CD1c-positive myeloid dendritic cell (primary cell): ENCODE data around the gene RSPO1.

Experiments used
- DNase-seq: peaks from one replicate; pipeline ENCODE4 v3.0.0-alpha.2; 2016; ENCODE audit errors: extremely low spot score

The RSPO1 gene

DNA sequence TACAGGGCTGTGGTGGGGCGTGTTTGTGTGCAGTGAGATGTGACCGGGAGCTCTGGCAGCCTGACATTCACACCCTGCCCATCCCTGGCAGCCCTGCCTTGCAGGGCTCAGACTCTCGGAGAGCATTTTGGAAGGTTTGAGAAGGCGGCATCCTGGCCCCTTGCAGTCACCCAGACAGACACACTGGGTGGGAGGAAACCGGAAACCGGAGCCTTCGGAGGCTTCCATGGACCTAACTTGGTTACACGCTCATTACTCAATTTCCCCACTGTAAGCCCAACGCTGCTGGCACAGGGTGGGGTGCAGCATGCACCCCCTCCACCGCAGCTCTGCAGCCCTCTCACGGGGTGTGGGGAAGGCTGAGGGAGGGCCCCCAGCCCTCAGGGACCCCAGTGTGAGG, 22.2 kb upstream of the RSPO1 start:
- no peak for DNase-seq

DNA sequence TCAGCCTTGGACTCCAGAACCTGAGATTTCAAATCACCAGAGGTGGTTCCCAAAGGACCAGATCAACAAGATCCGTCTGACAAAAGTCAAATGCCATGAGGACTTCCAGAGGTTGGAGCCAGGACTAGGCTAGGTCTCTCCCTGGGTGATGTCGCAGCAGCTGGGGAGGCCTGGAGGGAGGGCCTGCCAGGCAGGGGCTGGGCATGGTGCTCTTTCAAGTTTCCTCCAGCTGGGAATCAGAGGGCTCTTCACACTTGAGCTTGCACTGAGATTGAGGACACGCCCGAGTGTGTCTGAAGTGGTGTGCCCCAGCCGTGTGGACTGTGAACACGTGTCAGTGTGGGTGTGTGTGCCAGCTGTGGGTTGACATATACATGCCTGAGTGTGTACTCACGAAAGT, 21.3 kb upstream of the RSPO1 start:
- DNase-seq = no peak

DNA sequence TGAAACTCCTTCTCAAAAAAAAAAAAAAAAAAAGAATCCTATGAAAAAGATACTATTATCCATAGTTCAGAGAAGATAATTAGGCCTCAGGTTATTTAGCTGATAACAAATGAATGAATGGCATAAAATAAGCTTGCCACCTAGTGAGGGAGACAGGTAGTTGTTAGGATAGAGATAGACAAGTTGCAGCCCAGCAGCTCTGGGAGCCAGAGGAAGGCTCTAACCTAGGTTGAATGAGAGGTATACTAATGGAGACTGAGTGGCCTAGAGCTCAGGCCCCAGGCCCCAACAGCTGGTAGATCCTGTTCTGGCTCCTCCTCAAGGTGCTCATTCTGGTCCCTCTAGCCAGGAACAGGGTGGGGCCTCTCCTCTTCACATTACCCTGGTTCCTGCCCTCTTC, 20.6 kb upstream of the RSPO1 start:
- no peak for DNase-seq

DNA sequence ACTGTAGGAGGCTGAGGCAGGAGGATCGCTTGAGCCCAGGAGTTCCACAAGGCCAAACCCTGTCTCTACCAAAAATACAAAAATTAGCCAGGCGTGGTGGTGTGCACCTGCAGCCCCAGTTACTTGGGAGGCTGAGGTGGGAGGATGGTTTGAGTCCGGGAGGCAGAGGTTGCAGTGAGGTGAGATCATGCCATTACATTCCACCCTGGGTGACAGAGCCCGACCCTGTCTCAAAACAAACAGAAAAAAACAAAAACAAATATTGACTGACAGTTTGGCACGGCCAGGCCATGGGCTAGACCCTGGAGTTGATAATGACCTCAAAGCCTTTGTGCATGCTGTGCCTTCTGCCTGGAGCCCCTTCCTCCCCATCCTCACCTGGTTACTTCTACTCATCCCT, 19.2 kb upstream of the RSPO1 start:
- DNase-seq = no peak

DNA sequence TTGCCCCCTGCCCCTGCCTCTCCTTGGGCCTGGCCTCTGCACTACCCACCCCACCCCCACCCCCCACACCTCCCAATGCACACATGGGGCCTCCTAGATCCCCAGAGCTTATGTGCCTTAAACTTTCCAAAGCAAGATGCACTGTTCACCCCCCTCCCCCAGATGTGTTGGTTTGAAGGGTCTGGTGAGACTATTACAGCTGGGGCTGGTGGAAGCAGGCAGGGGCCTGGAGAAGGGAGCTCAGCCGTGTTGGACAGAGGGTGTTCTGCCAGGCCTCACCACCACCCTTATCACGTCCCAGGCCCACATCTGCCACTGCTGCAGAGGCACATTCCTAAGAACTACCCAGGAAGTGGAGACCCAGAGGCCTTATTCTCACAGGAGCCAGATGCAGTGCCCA, 18.3 kb upstream of the RSPO1 start:
- DNase-seq = no peak

DNA sequence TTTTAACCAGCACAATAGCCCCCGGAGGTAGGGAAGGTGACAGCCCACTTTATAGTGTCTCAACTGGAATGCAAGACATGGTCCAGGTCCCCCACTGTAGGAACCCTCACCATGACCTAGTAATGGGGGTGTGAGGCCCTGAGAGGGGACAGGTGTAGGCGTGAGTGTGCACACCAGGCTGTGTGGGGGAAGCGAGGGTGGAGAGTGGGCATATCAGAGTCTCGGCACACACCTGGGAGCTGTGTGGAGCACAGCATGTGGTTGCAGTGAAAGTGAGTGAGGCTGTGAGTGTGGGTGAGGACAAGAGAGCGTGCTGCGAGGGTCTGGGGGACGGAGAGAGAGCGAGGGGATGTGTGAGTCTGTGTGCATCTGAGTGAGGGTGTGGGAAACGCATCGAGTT, 17.1 kb upstream of the RSPO1 start:
- no peak for DNase-seq

DNA sequence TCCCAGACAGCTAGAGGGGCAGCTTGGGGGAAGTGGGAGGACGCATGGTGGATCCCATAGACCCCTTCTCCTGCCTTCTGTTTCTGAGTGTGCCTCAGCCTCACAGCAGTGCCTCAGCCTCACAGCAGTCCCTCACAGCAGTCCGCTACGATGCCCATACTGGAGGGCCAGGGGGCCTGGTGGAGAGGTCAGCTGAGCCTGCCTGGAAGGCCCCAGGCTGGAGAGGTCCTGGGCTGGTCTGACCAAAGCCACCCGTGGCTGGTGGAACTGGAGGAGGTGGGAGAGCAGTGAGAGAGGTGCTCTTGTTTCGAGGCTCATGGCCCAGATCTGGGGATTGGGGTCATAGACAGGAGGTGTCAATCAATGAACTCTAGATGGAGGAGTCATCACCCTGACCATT, 16.0 kb upstream of the RSPO1 start:
- DNase-seq = no peak

DNA sequence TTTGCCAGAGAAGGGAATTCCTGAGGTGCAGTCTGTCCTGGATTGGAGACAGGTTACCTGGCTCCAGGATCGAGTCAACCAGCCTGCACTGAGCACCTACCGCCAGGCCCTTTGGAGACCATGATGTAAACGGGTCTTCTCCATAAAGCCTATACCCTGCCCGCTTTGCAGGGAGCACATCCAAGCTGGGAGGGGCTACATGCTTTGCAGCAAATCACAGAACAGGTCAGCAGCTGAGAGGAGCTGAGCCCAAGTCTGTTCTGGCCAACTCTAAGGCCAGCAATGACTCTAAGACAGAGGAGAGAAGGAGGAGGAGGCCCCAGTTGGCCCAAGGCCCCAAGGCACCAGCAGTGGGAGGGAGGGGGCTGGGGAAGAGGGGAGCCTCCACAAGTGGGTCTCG, 15.5 kb upstream of the RSPO1 start:
- DNase-seq = no peak

DNA sequence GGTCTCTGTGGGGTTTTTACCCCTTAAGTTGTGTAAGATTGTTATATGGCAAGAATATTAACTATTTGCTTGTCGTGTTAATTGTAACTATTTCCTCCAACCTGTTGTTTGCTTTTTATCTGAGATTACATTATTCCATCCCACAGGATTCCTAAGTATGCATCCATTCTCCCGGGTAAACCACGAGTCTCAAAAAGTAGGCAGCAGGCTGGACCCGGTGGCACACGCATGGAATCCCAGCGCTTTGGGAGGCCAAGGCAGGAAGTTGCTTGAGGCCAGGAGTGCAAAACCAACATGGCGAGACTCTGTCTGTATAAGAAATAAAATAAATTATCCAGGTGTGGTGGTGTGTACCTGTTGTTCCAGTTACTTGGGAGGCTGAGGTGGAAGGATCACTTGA, 12.6 kb upstream of the RSPO1 start:
- DNase-seq = no peak

DNA sequence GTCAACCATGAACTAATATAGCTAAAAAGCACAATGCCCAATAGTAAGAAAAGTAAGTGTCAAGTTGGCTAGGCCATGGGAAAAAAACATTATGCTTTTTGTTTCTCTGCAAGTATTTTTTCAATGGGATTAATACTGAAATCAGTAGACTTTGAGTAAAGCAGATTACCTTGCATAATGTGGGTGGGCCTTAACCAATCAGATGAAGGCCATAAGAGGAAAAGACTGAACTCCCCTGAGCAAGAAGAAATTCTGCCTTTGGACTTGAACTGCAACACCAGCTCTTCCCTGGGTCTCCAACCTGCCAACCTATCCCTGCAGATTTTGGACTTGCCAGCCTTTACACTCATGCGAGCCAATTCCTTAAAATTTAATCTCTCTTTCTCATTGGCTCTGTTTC, 6.4 kb upstream of the RSPO1 start:
- no peak for DNase-seq

DNA sequence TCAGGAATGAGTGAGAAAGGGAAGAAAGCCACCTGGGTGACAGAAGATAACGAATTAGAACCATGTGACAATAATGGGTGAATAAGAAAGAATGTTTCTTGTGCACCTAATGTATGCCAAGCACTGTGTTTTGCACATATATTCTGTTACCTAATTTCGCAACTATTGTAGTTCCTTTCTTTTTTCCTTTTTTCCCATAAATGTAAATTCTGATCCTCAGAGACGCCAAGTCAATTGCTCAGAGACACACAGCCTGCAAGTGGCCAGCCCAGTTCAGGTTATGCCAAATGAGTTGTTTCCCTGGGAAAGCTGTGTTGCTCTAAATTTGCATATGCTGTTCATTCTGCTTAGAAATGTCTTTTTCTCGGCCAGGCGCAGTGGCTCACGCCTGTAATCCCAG, 1.7 kb upstream of the RSPO1 start:
- no peak for DNase-seq

DNA sequence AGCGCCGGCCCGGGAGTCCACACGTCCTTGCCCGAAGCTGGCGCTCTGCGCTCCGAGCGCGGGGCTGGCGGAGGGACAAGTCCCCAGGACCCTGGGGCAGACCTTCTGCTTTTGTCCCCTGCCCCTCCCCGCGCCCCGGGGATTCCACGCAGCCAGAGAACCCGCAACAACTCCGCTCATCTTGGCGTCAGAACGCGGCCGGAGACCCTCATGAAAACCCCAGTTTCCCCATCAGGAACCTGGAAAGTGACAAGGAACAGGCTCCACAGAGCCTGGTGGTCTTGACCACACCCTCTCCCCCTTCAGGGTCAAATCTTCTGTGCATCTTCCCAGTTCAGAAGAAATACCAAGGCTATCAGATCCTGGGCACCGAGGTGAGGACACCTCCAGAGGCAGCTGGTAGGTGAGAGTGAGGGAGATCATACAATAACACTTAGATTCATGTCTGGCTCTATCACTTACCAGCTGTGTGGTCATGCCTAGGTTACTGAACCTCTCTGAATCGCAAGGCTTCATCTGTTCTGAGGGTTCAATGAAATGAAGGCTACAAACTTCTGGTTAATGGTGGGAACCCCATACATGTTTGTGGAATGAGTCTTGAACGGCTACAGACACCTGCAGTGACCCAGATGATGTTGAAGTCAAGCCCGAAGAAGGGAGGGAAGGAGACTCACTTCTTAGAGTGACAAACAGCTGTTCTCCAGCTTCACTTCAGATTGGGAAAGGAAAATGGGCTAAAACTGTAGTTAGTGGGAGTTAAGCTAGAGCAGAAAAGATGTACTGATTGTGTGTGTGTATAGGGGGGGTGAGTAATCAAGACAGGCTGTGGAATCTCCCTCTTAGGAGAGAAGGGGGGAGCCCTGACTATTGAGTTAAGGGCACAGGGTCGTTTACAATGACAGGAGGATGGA, 555 bp upstream of the RSPO1 start:
- no peak for DNase-seq

DNA sequence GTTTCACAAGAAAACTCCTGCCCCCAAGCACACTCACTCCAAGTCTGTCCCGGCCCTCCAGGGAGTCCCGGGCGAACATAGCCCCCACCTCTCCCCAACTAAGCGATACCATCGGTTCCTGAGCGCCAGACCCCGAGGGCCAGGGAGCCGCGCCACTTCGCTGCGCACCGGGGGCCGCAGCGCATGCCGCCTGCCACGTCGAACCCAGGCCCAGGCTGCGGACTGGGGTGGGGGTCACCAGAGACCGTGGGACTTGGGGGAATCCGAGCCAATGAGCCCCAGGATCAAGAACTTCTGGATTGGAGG, 801 bp downstream of the RSPO1 start:
- DNase-seq = no peak

DNA sequence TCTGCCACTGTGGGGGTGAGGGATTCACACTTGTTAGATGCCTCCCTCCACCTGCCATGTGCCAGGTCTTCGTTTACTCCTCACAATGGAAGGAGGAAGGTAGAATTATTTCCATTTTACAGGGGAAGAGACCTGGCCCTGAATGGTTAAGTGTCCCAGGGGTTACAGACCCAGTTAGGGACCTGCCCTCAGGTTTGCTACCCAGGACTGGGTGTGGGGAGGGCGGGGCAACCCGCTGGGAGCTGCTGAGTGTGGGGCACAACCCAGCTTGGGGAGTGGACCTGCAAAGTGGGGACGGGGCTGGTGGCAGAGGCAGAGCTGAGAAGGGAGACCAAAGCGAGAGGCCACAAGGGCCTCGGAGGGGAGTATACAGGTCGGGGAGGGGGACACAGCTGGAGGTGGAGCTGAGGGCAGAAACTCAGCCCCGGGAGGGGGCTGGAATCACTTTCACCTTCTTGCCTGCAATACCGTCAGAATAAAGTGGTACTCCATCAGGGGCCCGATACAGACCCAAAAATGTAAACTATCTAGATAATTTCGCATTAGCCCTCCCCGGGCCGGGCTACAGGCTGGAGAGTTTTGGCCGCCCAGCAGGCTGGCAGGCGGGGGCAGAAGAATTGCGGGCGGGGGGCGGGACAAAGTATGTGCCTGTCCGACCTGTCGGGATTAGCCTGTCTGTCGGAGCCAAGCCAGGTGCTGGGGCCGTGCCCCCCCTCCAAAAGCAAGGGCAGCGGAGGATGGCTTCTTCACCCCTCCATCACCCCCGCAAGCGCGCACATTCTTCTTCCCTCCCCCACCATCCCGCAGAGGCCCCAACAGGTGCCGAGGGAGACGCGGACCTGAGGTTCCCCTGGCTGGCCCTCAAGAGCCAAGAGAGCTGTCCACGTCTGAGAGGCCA, 1.4 kb downstream of the RSPO1 start:
- DNase-seq = no peak

DNA sequence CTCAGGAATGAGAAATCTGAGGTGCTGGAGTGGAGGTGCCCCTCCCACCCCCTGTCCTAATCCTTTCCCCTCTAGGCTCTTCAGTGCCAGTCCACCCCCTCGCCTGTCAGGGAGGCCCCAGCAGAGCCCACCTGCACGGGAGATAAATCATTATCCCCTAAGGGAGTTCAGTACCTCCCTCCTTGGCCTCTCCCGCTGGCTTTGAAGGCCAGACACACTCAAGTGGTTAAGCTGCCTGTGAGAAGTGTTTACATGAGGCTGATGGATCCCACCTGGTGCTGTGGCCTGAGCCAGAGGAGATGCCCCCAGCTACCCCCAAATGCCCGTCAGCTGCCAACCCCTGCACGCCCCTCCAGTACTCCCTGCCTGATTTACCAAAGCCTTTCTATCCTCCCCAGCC, 3.7 kb downstream of the RSPO1 start:
- DNase-seq = no peak

DNA sequence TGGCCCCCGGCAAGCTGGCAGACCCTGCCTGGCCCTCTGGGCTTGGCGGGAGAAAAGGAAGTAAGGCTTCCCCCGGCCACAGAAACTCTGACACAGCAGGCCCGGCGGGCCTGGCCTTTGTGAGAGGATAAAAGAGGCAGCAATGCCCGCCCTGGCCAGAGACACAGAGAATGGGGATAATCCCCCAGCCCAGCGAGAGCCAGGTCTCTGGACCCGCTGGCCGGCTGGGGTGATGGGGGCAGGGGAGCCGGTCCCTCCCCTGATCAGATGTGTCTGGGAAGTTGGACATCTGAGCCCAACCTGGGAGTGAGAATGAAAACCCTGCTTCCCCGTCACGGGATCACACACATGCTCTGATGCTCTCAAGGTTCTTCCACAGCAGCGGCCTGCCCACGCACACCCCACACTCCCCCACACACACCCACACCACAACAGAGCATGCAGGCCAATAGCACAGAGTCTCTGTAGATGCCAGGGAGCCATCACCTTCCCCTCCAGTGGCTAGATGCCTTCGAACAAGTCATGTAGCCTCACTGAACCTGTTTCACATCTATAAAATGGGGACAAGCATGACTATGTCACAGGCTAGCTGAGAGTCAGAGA, 4.2 kb downstream of the RSPO1 start:
- DNase-seq = no peak

DNA sequence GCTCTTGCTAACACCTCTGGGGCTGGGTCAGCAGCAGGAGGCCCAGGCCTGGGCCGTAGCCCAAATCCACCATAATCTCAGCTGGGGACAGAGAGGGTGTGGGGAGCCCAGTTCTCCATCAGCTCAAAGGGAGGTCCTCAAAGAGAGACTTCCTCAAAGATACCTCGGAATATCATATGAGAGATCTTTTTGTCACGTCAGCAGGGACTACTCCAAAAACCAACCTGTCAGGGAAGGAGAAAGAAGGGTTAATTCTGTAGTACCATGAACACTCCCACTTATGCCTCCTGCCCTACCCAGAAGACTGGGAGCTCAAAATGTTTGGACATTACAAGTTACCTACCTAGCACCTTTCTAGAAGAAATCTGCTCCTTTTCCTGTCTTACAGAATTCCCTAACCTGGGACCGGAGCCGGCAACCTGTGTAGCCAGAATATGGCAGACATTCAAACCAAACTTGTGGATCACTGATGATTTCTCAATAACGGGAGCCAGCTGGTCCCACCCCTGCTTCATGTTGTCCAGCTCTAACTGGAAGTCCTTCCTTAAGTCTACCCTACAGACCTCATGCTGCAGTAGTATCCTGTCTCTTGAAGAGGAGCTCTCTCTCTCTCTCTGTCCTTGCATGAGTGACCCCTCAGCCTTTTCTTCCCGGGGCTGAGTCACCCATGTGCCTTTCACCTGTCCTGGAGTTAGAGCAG, 4.8 kb downstream of the RSPO1 start:
- no peak for DNase-seq

DNA sequence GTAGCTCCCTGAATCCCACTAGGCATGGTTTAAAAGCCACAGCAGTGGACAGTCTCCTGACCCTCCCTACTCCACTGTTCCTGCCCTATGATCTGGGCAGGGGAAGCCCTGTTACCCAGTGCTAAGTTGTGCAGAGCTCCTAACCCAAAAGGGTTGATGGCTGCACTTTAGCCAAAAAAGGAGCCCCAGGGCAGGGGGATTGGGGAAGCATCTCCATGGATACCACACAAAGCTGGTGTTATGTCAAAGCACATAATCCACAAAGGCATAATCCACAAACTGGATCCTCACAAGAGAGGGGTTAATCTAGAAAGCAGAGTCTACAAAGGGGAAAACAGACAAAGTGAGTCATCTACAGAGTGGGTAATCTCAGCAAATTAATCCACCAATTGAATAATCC, 5.7 kb downstream of the RSPO1 start:
- DNase-seq = no peak

DNA sequence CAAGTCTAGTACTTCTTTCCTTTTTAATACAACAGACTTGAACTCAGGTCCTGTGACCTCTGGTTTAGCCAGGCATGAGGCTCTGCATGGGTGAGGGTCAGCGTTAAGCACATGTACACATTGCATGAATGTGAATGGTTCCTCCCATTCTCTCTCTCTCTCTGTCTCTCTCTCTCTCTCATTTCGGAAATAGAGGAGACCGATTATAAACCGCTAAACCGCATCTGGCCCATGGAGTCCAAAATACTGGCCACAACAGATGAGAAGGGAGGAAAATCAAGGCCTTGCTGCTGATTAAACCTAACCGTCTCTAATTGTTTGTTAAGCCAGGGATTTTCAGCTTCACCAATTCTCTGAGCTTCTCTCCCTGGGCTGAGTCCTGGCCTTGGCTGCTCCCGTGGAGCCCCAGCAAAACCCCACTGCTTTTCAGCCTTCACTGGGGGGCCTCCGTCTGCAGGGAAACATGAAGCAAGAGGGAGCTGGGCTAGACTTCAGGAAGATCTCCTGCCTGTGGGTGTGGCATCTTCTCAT, 6.6 kb downstream of the RSPO1 start:
- DNase-seq = no peak

DNA sequence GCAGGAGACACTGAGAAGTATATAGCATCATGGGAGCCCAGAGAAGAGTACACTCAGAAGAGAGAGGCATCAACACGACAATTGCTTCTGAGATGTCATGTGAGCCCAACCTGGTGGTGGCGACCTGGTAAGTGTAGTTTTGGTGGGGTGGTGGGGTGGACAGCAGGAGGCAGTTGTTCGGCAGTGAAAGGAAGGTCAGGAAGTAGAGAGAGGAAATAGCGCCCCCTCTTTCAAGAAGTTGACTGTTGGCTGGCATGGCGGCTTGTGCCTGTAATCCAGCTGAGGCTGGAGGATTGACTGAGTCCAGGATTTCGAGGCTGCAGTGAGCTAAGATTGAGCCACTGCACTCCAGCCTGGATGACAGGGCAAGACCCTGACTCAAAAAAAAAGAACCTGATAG, 12.6 kb downstream of the RSPO1 start:
- no peak for DNase-seq

DNA sequence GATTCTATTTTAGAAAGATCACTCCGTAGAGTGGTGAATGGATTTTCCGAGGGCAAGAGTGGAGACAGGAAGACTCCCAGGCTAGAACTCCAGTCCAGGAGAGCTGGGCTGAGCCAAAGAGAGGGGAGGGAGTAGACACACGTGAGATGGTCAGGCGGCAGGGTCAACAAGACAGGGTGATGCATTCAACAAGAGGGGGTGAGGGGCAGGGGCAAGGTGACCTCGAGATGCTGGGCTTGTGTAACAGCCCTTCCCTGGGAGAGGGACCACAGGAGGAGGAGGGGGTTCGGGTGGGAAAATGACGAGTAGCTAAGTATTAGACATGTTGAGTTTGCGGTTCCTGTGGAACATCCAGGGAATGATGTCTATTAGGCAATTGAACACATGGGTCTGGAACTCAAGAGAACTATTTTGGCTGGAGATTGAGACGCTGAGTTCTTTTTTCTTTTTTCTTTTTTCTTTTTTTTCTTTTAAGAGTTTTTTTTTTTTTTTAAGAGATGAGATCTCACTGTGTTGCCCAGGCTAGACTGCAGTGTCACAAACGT, 13.3 kb downstream of the RSPO1 start:
- no peak for DNase-seq

DNA sequence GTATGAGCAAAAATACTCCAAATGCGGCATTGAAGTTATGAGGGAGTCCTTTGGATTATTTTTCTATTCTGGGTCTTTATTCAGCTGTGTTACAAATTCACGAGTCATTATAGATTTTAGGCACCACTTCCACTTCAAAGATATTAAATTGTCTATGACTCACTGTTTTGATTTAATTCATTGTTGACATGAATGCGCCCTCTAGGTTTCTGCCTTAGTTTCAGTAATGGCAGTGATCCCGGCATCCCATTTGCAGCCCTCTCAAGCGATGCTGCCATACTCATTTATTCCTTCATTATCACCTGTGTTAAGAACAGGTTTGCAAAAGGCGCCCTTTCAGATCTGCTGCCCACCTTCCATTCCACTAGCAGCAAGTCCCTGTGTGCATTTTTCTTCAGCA, 14.0 kb downstream of the RSPO1 start:
- no peak for DNase-seq
